Measurements from ENCODE around the gene ATM. TPM values are rescaled to one million over a fixed set of nuclear protein-coding genes. Genes with fewer than 3 reads are reported as not detected.
"Not testable (repeated sequence)": the region's sequence is repeated elsewhere in the genome, so short reads cannot be mapped to it uniquely, and the experiment has no call there.

ATM gene
- total RNA-seq, 4 donors from 2014 or later = 46.3 to 445 (median 58.5) TPM

DNA sequence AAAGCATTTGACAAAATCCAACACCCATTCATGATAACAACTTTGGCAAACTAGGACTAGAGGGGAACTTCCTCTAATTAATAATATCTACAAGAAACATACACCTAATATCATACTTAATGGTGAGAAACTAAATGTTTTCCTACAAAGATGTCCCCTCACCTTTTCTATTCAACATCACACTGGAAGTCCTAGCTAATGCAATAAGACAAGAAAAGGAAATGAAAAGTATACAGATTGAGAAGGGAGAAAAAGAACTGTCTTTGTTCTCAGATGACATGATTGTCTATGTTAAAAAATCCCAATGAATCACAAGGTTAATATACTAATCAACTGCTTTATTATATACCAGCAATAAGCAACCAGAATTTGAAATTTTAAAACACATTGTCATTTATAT is 192.1 kb downstream of the ATM start:
- no peaks in the 10 kb centered on the region for H3K36me3 ChIP-seq
- no peaks in the 10 kb centered on the region for H3K4me1 ChIP-seq
- no peaks in the 10 kb centered on the region for H3K27me3 ChIP-seq
- no peaks in the 10 kb centered on the region for H3K9me3 ChIP-seq
- TF ChIP-seq, protein P1, sequence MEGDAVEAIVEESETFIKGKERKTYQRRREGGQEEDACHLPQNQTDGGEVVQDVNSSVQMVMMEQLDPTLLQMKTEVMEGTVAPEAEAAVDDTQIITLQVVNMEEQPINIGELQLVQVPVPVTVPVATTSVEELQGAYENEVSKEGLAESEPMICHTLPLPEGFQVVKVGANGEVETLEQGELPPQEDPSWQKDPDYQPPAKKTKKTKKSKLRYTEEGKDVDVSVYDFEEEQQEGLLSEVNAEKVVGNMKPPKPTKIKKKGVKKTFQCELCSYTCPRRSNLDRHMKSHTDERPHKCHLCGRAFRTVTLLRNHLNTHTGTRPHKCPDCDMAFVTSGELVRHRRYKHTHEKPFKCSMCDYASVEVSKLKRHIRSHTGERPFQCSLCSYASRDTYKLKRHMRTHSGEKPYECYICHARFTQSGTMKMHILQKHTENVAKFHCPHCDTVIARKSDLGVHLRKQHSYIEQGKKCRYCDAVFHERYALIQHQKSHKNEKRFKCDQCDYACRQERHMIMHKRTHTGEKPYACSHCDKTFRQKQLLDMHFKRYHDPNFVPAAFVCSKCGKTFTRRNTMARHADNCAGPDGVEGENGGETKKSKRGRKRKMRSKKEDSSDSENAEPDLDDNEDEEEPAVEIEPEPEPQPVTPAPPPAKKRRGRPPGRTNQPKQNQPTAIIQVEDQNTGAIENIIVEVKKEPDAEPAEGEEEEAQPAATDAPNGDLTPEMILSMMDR (IDR thresholded peaks at IDR 0.05) = no peak
- TF ChIP-seq POLR2A (IDR thresholded peaks at IDR 0.05) = no peak
- no peak overlapping the region for H3K4me3 ChIP-seq
- DNase-seq = no peak
- H3K27ac ChIP-seq = no peak overlapping the region

DNA sequence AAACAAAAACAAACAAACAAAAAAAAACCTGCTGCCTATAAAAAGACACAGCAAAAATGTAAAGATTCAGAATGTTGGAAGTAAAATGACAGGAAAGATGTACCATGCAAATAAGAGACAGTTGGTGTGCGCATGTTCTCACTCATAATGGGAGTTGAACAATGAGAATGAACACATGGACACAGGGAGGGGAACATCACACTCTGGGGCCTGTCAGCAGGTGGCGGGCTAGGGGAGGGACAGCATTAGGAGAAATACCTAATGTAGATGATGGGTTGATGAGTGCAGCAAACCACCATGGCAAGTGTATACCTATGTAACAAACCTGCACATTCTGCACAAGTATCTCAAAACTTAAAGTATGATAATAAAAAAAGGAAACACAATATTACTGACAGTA is 194.7 kb downstream of the ATM start:
- peak; percentile 25 to 73 (median 61) for DNase-seq
- H3K36me3 ChIP-seq, H3K27me3 ChIP-seq, H3K27ac ChIP-seq, H3K4me3 ChIP-seq, H3K4me1 ChIP-seq, H3K9me3 ChIP-seq: not testable (repeated sequence)
- TF ChIP-seq, protein P1 (IDR thresholded peaks at IDR 0.05) = peak in 4 of 6 experiments; percentile 28 to 59 (median 52)

Small RNAs within 50 kb of the gene (small RNA-seq; reads per million reads assigned to genes)
- 0 reads per million in 2 donors for gene RF00019

Other genes starting within 250 kb of the ATM start
- gene CUL5, start 214.2 kb upstream of the ATM start, total RNA-seq = 10 to 100 TPM; 23.1 to 43.7 (median 33.0) TPM
- gene ACAT1, start 101.5 kb upstream of the ATM start, total RNA-seq = 10 to 100 TPM; 30.3 to 50.6 (median 46.7) TPM
- 10 to 100 TPM; 14.4 to 48.7 (median 14.7) TPM for gene NPAT, start 429 bp upstream of the ATM start, total RNA-seq
- gene C11orf65, start 244.5 kb downstream of the ATM start, total RNA-seq = not detected

Data from Peyer's patch (tissue), 4 donors.